ENCODE results near the gene SP100.

Gene SP100

GRCh38 chr2:230423851-230424458 lies 8.0 kb downstream of the SP100 start:
- Histone ChIP-seq H3K79me2 (ENCODE audit: insufficient read depth, low read length) (peaks cover 77% of the 10 kb centered on the region), H4K20me1 (ENCODE audit: insufficient read depth, low read length, poor library complexity, severe bottlenecking) (peaks cover 32% of the 10 kb centered on the region), H3K4me2 (ENCODE audit: low read depth, low read length, poor library complexity, severe bottlenecking) (peak overlapping the region; percentile 100)

GRCh38 chr2:230425377-230425776 lies 9.4 kb downstream of the SP100 start:
- peak overlapping the region; percentile 100 for H3K4me2 ChIP-seq (ENCODE audit: low read depth, low read length, poor library complexity, severe bottlenecking)
- H3K4me1 ChIP-seq (ENCODE audit: insufficient read depth, low read length, poor library complexity, severe bottlenecking) = peaks cover 43% of the 10 kb centered on the region
- peaks cover 78% of the 10 kb centered on the region for H3K79me2 ChIP-seq (ENCODE audit: insufficient read depth, low read length)

More at GRCh38 chr2:230423851-230424458, 8.0 kb downstream of the SP100 start:
- H3K9ac ChIP-seq (ENCODE audit: low read depth, low read length, poor library complexity, severe bottlenecking) = no peak overlapping the region
- peaks cover 4% of the 10 kb centered on the region; the same call in 1 of the 2 replicates for H3K36me3 ChIP-seq (ENCODE audit: insufficient read depth, low read length)
- H2AFZ ChIP-seq (ENCODE audit: low read length) = no peak overlapping the region
- H3F3A ChIP-seq (ENCODE audit: low read depth) = no peaks in the 10 kb centered on the region
- peaks cover 1% of the 10 kb centered on the region for H3K9me3 ChIP-seq (ENCODE audit: insufficient read depth, low read depth, low read length)
- peak overlapping the region; percentile 29 for H3K4me3 ChIP-seq (ENCODE audit: low read length, poor library complexity, severe bottlenecking)
- H3K27me3 ChIP-seq (ENCODE audit: insufficient read depth, low read length, poor library complexity, severe bottlenecking) = no peaks in the 10 kb centered on the region
- TF ChIP-seq EZH2phosphoT487 (IDR thresholded peaks at IDR 0.05; ENCODE audit: borderline replicate concordance) = no peak
- TF ChIP-seq CTCF (conservative IDR thresholded peaks at IDR 0.05; ENCODE audit: low read length) = no peak
- peaks cover 58% of the 10 kb centered on the region for H3K4me1 ChIP-seq (ENCODE audit: insufficient read depth, low read length, poor library complexity, severe bottlenecking)
- no peaks in the 10 kb centered on the region for H3K9me2 ChIP-seq (replicated peaks; ENCODE audit: low read depth, low read length)

GRCh38 chr2:230429513-230429912 lies 13.5 kb downstream of the SP100 start:
- H2AFZ ChIP-seq (ENCODE audit: low read length) = no peak overlapping the region
- no peak overlapping the region for H3K4me3 ChIP-seq (ENCODE audit: low read length, poor library complexity, severe bottlenecking)
- peaks cover 4% of the 10 kb centered on the region for H4K20me1 ChIP-seq (ENCODE audit: insufficient read depth, low read length, poor library complexity, severe bottlenecking)
- H3K4me1 ChIP-seq (ENCODE audit: insufficient read depth, low read length, poor library complexity, severe bottlenecking) = peaks cover 26% of the 10 kb centered on the region
- no peaks in the 10 kb centered on the region for H3K27me3 ChIP-seq (ENCODE audit: insufficient read depth, low read length, poor library complexity, severe bottlenecking)
- no peak overlapping the region for H3K9ac ChIP-seq (ENCODE audit: low read depth, low read length, poor library complexity, severe bottlenecking)
- no peak overlapping the region for H3K4me2 ChIP-seq (ENCODE audit: low read depth, low read length, poor library complexity, severe bottlenecking)
- no peaks in the 10 kb centered on the region for H3K9me2 ChIP-seq (replicated peaks; ENCODE audit: low read depth, low read length)
- H3K36me3 ChIP-seq (ENCODE audit: insufficient read depth, low read length) = peaks cover 10% of the 10 kb centered on the region; the same call in 1 of the 2 replicates
- H3K79me2 ChIP-seq (ENCODE audit: insufficient read depth, low read length) = peaks cover 82% of the 10 kb centered on the region
- no peaks in the 10 kb centered on the region for H3F3A ChIP-seq (ENCODE audit: low read depth)
- H3K9me3 ChIP-seq (ENCODE audit: insufficient read depth, low read depth, low read length) = peaks cover 14% of the 10 kb centered on the region
- no peak for TF ChIP-seq CTCF (conservative IDR thresholded peaks at IDR 0.05; ENCODE audit: low read length)
- TF ChIP-seq EZH2phosphoT487 (IDR thresholded peaks at IDR 0.05; ENCODE audit: borderline replicate concordance) = no peak

More at GRCh38 chr2:230425377-230425776, 9.4 kb downstream of the SP100 start:
- peaks cover 28% of the 10 kb centered on the region for H4K20me1 ChIP-seq (ENCODE audit: insufficient read depth, low read length, poor library complexity, severe bottlenecking)
- no peak overlapping the region for H3K4me3 ChIP-seq (ENCODE audit: low read length, poor library complexity, severe bottlenecking)
- no peak overlapping the region for H3K9ac ChIP-seq (ENCODE audit: low read depth, low read length, poor library complexity, severe bottlenecking)
- H3K9me2 ChIP-seq (replicated peaks; ENCODE audit: low read depth, low read length) = no peaks in the 10 kb centered on the region
- peaks cover 10% of the 10 kb centered on the region; the same call in 1 of the 2 replicates for H3K36me3 ChIP-seq (ENCODE audit: insufficient read depth, low read length)
- H3K9me3 ChIP-seq (ENCODE audit: insufficient read depth, low read depth, low read length) = peaks cover 12% of the 10 kb centered on the region
- H3K27me3 ChIP-seq (ENCODE audit: insufficient read depth, low read length, poor library complexity, severe bottlenecking) = no peaks in the 10 kb centered on the region
- no peaks in the 10 kb centered on the region for H3F3A ChIP-seq (ENCODE audit: low read depth)
- H2AFZ ChIP-seq (ENCODE audit: low read length) = no peak overlapping the region
- TF ChIP-seq EZH2phosphoT487 (IDR thresholded peaks at IDR 0.05; ENCODE audit: borderline replicate concordance) (no peak), CTCF (conservative IDR thresholded peaks at IDR 0.05; ENCODE audit: low read length) (no peak)

All from Loucy (cell line).